GM18909 (cell line): ENCODE measurements around the gene ESPN.
"Not testable (repeated sequence)": the region's sequence is repeated elsewhere in the genome, so short reads cannot be mapped to it uniquely, and the experiment has no call there.

ENCODE experiments used
- ATAC-seq: cut with Tn5 transposase; IDR thresholded peaks from one replicate; pipeline ENCODE4 v1.9.1; 2021; ENCODE audit warnings: mild to moderate bottlenecking; ENCODE audit not compliant: unreplicated experiment, poor library complexity

The ESPN gene

GRCh38 chr1:6491966-6492365, 67.4 kb downstream of the ESPN start:
- no peak for ATAC-seq

- not testable (repeated sequence) for ATAC-seq
Observed at GRCh38 chr1:6493834-6494223, 69.3 kb downstream of the ESPN start.

- ATAC-seq: no peak
Observed at GRCh38 chr1:6494627-6495026, 70.1 kb downstream of the ESPN start.

- no peak for ATAC-seq
Observed at GRCh38 chr1:6495041-6495441, 70.5 kb downstream of the ESPN start.

GRCh38 chr1:6495540-6496364, 71.2 kb downstream of the ESPN start:
- no peak for ATAC-seq

GRCh38 chr1:6496365-6496721, 71.8 kb downstream of the ESPN start:
- ATAC-seq: no peak

- ATAC-seq: no peak
Observed at GRCh38 chr1:6496890-6497214, 72.3 kb downstream of the ESPN start.

GRCh38 chr1:6497215-6497866, 72.8 kb downstream of the ESPN start:
- no peak for ATAC-seq

GRCh38 chr1:6497867-6498575, 73.4 kb downstream of the ESPN start:
- no peak for ATAC-seq

- no peak for ATAC-seq
Observed at GRCh38 chr1:6498576-6499111, 74.1 kb downstream of the ESPN start.

GRCh38 chr1:6499296-6499695, 74.7 kb downstream of the ESPN start:
- ATAC-seq: no peak

GRCh38 chr1:6500544-6501278, 76.1 kb downstream of the ESPN start:
- no peak for ATAC-seq

- ATAC-seq: no peak
Observed at GRCh38 chr1:6501279-6501813, 76.8 kb downstream of the ESPN start.

- ATAC-seq: no peak
Observed at GRCh38 chr1:6502000-6502891, 77.7 kb downstream of the ESPN start.

GRCh38 chr1:6503884-6504602, 79.5 kb downstream of the ESPN start:
- no peak for ATAC-seq

GRCh38 chr1:6504887-6505286, 80.3 kb downstream of the ESPN start:
- ATAC-seq: no peak

GRCh38 chr1:6505367-6506209, 81.0 kb downstream of the ESPN start:
- no peak for ATAC-seq
